HG03342 (cell line): ENCODE measurements around the gene OR4C12.
"Not testable (repeated sequence)": the region's sequence is repeated elsewhere in the genome, so short reads cannot be mapped to it uniquely, and the experiment has no call there.

Experiments
- ATAC-seq: cut with Tn5 transposase; IDR thresholded peaks from one replicate; pipeline ENCODE4 v1.9.1; 2021; ENCODE audit warnings: mild to moderate bottlenecking, moderate library complexity; ENCODE audit not compliant: unreplicated experiment

The OR4C12 gene

DNA sequence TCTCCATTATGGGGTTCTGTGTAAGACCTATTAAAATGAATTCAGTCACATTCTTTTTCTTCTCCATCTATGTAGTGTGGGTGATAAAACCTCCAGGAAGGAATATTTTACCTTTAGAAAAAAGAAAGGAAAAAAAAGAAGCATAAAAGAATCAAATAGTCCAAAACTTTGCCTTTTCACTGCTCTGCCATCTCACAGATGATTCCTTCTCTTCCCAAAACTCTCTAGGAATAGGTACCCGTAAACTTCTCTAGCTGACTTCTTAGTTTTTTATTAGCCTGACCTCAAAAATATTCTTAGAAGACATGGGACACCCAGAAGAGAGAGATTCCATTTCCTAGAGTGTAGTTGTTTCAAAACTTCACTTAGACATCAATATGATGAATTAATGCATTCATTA is at the start of gene OR4C12:
TSS of gene OR4C12 (minus strand) at position 101 of the 400 bp plus-strand sequence. CDS start at position 67, 34 bp downstream.
- ATAC-seq: not testable (repeated sequence)

DNA sequence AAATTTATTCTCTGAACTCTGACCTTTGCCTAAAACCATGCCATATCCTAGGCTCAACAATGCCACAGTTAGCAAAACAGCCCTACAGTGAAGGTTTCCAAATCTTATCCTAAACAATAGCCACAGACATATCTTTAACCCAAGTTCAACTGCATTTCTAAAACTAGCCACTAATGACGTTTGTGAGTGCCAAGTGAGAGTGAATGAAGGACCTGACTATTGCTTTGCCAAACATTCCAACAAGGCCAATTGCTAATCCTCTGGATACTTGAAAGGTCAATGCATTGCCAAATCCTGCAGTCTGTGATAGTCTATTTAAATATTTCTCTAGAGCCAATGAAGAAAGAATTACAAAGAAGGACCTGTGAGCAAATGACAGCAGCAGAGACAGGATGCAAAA is 47.9 kb upstream of the OR4C12 start:
- no peak for ATAC-seq

DNA sequence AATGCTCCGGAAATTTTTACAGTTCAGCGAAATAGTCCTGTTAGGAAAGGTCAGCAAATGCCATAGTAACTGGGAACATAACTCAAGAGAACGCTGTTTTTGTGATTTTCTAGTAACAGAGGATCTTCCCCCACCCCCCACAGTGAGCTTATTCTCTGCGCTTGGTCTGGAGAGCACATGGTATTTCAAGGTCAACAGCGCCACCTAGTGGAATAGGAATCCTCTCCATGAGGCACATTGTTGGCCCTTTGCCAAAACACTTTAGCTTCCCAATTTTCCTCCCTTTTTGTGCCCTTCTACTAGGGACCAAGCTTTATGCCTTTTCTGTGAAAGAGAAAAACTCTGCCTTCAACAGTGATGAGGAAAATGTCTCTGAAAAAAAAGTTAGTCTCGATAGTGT is 13.2 kb upstream of the OR4C12 start:
- peak; percentile 49 for ATAC-seq

DNA sequence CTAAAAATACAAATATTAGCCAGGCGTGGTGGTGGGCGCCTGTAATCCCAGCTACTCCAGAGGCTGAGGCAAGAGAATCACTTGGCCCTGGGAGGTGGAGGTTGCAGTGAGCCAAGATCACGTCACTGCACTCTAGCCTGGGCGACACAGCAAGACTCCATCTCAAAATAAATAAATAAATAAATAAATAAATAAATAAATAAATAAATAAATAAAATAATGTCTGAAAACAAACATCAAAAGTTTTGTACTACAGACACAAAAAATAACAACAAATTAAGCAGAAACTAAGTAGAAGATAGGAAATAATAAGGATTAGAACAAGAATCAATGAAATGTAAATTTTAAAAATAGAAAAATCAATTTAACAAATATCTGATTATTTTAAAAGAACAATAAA is 8.9 kb downstream of the OR4C12 start:
- ATAC-seq: not testable (repeated sequence)

DNA sequence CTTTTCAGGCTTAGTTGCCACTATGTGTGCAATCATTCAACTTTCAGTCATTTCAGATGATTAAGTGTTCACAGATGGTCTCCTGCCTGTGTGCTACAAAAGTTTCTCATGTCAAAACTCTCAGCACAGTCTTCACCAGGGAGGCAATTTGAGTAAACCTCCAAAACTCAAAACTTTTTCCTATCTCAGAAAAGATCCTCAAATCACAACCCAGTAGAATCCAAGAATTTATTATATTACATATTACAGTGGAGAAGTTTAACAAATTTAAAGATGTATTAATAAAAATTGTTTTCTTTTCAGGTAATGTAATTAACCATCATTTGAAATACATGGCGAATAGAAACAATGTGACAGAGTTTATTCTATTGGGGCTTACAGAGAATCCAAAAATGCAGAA is 30.2 kb downstream of the OR4C12 start, which contains the start of gene OR4C13:
TSS of gene OR4C13 (plus strand) at position 301 of the 400 bp plus-strand sequence. CDS start at position 333, 32 bp downstream.
- ATAC-seq: no peak

DNA sequence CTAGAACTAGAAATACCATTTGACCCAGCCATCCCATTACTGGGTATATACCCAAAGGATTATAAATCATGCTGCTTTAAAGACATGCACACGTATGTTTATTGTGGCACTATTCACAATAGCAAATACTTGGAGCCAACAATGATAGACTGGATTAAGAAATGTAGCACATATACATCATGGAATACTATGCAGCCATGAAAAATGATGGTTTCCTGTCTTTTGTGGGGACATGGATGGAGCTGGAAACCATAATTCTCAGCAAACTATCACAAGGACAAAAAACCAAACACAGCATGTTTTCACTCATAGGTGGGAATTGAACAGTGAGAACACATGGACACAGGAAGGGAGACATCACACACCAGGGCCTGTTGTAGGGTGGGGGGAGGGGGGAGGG is 33.6 kb downstream of the OR4C12 start:
- not testable (repeated sequence) for ATAC-seq
